ENCODE measurements around the gene LLGL1.

DNA sequence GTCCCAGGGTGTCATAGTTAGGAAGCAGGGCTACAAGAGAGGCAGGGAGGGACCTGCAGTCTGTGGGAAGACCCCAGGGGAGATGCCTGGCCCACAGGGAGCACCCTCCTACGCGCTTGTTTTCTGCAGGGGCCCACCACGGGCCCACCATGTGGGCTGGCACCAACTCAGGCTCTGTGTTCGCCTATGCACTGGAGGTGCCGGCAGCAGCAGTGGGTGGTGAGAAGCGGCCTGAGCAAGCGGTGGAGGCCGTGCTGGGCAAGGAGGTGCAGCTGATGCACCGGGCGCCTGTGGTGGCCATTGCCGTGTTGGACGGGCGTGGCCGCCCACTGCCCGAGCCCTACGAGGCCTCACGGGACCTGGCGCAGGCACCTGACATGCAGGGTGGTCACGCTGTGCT is 15.0 kb downstream of the LLGL1 start:
- no peak for TF ChIP-seq SMC3 (conservative IDR thresholded peaks at IDR 0.05; ENCODE audit: poor library complexity)
- TF ChIP-seq, protein P1, sequence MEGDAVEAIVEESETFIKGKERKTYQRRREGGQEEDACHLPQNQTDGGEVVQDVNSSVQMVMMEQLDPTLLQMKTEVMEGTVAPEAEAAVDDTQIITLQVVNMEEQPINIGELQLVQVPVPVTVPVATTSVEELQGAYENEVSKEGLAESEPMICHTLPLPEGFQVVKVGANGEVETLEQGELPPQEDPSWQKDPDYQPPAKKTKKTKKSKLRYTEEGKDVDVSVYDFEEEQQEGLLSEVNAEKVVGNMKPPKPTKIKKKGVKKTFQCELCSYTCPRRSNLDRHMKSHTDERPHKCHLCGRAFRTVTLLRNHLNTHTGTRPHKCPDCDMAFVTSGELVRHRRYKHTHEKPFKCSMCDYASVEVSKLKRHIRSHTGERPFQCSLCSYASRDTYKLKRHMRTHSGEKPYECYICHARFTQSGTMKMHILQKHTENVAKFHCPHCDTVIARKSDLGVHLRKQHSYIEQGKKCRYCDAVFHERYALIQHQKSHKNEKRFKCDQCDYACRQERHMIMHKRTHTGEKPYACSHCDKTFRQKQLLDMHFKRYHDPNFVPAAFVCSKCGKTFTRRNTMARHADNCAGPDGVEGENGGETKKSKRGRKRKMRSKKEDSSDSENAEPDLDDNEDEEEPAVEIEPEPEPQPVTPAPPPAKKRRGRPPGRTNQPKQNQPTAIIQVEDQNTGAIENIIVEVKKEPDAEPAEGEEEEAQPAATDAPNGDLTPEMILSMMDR (IDR thresholded peaks at IDR 0.05; ENCODE audit: poor library complexity, severe bottlenecking) = no peak
- TF ChIP-seq, protein P2, sequence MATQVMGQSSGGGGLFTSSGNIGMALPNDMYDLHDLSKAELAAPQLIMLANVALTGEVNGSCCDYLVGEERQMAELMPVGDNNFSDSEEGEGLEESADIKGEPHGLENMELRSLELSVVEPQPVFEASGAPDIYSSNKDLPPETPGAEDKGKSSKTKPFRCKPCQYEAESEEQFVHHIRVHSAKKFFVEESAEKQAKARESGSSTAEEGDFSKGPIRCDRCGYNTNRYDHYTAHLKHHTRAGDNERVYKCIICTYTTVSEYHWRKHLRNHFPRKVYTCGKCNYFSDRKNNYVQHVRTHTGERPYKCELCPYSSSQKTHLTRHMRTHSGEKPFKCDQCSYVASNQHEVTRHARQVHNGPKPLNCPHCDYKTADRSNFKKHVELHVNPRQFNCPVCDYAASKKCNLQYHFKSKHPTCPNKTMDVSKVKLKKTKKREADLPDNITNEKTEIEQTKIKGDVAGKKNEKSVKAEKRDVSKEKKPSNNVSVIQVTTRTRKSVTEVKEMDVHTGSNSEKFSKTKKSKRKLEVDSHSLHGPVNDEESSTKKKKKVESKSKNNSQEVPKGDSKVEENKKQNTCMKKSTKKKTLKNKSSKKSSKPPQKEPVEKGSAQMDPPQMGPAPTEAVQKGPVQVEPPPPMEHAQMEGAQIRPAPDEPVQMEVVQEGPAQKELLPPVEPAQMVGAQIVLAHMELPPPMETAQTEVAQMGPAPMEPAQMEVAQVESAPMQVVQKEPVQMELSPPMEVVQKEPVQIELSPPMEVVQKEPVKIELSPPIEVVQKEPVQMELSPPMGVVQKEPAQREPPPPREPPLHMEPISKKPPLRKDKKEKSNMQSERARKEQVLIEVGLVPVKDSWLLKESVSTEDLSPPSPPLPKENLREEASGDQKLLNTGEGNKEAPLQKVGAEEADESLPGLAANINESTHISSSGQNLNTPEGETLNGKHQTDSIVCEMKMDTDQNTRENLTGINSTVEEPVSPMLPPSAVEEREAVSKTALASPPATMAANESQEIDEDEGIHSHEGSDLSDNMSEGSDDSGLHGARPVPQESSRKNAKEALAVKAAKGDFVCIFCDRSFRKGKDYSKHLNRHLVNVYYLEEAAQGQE (IDR thresholded peaks at IDR 0.05; ENCODE audit: borderline replicate concordance) = no peak
- TF ChIP-seq POLR2AphosphoS5 (IDR thresholded peaks at IDR 0.05) = no peak

Data from neural cell (in vitro differentiated cells).